Thyroid gland (tissue), 4 donors: Measurements from ENCODE around the gene NRARP.

Experiments used
- CTCF ChIP-seq, 6 experiments: fragments of 200-600 bp in 3 of 6; fragments of 450-650 bp in 3 of 6; sonication (generic) in 3 of 6; IDR thresholded peaks; one replicate each; pipeline ENCODE4 v1.5.1; 2016 to 2019; ENCODE audit warnings: antibody characterized with exemption in 6 of 6, mild to moderate bottlenecking in 2 of 6, inconsistent platforms in 1 of 6, moderate library complexity in 1 of 6
- POLR2A ChIP-seq, 2 donors: fragments of 450-650 bp; IDR thresholded peaks; one replicate each; pipeline ENCODE4 v1.6.1; 2017; ENCODE audit warnings: antibody characterized with exemption in 2 of 2, mild to moderate bottlenecking in 2 of 2, moderate library complexity in 1 of 2

- TF ChIP-seq CTCF (IDR thresholded peaks at IDR 0.05) (no peak), POLR2A (IDR thresholded peaks at IDR 0.05) (no peak)
Measured at GRCh38 chr9:137304383-137305059, 2.5 kb upstream of the NRARP start.
